HG03575 (cell line): ENCODE data around the gene TBC1D22A.

Experiments
- ATAC-seq: cut with Tn5 transposase; IDR thresholded peaks from one replicate; pipeline ENCODE4 v1.9.1; 2021; ENCODE audit not compliant: unreplicated experiment, insufficient number of reproducible peaks, low FRiP score; ENCODE audit errors: extremely low read depth

The TBC1D22A gene

DNA sequence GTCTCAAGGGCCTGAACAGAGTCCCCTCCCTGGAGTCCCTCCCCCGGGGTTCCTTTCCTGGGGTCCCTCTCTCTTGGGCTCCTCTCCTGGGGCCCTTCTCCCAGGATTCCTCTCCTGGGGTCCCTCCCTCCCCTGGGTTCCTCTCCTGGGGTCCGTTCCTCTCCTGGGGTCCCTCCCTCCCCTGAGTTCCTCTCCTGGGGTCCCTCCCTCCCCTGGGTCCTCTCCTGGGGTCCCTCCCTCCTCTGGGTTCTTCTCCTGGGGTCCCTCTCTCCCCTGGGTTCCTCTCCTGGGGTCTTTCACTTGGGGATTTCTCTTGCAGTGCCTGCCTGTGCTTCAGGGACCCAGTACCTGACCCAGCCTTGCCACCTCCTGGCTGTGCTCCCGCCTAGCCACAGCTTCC, 386.1 kb downstream of the TBC1D22A start:
- ATAC-seq, result no peak

DNA sequence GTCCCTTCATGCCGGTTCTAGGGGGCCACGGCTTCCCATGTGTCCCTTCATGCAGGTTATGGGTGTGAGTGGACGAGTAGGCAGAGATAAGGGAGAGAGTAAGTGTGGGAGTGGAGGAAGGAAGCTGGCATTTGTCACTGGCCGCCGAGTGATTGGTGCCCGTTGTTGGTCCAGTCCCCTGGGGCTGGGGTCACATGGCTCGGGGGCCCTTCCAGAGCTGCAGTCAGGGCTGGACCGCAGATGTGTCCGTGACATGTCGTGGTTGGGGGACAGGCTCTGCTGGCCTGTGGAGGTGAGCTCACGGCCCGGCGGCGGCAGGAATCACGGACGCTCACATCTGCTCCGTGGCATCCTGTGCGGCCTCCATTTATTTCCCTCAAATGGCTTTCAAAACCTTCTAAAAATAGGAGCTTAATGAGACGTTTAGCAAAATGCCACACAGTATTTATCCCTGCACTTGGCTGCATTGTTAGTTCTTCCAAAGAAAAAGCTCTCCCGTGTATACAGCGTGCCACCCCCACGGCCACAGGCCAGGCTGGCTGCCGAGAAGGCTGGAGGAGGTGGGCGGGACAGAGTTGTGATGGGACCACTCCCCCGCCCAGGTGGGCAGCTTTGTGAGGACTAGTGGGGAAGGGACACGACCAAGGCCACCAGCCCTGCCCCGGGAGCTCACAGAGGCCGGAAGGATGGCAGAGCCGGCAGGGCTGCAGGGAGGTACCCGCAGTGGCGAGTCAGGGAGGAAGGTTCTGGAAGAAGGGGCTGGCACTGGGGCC, 386.7 kb downstream of the TBC1D22A start:
- ATAC-seq, result no peak

DNA sequence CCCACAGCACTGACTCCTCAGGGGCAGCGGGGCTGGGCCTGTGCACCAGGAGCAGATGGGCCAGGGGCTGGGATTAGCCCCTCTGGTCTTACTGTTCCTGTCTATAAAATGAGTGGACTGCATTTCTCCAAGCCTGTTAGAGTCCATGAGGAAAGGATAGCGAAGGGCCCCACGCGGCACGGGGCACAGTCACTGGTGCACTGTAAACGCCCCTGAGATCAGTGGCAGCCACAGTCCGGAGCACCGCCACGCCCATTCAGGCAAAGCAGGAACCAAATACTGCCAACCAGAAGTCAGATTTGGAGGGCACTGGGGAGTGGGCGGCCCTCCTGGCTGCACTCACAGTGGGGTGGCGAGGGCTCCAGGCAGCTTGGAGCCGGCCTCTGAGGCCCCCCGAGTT, 387.5 kb downstream of the TBC1D22A start:
- no peak for ATAC-seq

DNA sequence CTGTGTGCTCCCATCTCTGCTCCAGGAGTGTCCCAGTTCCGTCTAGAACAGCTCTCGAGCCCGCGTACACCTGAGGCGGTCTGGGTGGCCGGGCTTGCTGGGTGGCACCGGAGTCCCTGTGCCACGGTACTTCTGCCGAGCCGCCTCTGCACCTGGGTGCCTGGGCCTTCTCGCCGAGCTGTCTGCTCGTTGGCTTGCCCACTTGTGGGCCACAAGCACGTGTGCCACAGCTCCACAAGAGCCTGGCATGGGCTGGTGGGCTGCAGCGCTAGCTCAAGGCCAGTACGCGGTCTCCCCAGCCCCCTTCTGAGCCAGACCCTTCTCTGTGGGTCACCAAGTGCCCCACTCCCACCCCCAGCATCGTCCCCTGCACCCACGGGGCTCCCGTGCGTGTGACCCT, 388.0 kb downstream of the TBC1D22A start:
- ATAC-seq, result no peak

DNA sequence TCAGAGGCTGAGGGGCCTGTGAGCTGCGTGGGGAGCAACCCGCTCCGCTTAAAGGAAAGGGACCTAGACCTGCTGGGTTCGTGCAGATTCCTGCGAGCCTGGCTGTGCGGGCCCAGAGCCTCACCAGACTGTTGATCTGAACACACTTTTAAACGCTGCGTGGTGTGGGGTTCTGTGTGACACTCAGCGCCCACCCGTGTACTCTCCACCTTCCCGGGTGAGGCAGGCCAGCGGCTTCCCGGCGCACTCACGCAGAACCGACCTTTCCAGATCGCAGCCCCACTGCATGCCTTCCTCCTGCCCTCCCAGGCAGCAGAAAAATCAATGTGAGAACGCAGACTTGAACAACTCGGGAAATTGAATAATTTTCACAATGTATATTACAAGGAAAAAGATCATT, 388.6 kb downstream of the TBC1D22A start:
- ATAC-seq, result no peak

DNA sequence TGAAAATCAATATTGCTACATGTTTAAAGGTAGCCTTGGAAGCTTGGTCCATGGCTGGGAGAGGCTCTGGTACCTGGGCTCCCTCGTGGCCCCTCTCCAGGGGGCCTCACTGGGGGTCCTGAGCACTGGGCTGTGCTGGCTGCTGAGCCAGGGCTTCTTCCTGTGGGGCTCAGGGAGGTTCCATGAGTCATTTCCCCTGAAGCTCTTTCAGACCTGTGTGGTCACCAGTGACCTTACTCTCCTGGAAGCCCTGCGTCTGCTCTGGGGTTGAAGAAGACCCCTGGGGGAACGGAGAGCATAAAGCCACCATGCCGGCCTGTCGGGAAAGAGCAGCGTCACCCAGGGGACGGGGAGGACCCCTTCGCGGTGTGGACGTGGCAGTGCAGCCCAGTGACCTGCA, 389.0 kb downstream of the TBC1D22A start:
- ATAC-seq, result no peak

DNA sequence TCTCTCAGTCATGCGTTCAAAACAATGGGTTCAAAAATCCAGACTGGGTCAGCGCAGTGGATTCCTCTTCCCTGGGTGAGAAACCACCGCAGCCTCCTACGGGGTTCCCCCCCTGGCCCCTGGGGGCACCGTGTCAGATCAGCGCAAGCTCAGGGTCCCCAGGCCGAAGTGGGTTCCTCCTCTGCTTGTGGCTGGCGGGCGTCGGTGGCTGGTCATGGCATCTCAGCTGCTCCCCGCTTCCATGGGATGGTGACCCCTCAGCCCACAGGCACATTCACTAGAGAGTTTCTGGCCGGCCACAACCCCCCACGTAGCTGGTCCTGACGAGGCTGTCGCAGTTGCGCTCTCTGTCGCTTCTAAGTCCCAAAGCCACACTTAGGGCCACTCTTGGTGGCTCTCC, 389.8 kb downstream of the TBC1D22A start:
- no peak for ATAC-seq

DNA sequence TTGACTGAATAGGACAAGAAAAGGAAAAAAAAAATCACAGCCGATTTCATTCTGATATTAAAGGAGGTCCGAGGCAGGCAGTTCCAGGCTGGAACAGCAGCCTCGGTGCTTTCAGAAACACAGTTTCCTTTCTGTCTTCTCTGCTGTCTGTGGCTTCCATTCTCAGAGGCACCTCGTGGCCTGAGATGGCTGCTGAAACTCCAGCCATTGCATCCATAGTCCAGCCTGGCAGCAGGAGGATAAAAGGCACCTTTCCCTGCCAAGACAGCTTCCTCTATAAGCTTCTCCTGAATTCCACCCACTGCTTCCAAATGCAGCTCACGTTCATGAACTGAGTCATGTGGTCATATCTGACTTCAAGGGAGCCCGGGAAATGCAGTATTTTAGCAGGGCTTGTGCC, 390.5 kb downstream of the TBC1D22A start:
- no peak for ATAC-seq

DNA sequence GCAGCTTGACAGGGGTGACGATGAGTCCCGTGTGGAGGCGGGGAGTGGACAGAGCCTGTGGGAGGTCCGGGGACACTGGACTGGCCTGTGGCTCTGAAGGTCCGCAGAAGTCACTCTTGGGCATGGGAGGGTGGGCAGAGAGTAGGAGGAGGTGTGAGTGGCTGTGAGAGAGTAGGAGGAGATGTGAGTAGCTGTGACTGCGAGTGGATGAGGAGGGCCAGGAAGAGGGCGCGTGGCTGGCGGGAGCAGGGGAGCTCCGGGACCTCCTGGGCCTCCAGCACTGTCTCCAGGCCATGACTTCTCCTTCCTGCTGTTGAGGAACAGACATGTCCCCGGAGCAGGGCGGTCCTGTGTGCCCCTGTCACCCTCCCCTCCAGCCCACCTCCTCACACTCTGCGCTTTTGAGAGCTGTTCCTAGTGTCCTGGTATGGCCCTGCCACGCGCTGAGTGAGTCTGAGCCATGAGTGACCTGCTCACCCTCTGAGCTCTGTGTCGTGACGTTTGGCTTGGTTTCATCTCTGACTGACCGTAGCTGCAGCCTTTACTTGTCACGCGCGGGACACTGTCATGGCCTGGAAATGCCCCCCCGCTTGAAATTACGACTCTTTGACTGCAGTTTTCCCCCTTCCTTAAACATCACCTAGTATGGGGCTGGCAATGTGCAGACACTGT, 391.5 kb downstream of the TBC1D22A start:
- ATAC-seq, result no peak

DNA sequence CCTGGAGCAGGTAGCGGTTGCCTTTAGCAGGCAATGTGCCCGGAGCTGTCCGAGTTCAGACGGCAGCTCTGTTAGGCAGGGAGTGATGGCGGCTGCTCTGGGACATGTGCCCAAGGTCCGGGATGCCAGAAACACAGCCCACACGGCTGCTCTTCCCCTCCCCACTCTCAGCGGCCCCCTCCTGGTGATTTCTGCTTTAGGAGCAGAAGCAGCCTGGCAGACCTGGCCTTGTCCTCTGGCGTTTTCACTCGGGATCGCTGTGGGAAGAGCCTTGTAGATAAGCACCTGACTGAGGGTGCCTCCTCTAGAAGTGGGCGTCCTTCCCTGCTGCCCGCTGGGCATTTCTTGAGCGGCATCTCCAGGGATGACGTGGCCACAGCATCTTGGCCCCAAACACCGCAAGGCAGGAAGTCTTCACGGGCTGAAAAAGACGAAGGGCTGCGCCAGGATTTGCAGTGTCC, 392.2 kb downstream of the TBC1D22A start:
- ATAC-seq, result no peak

DNA sequence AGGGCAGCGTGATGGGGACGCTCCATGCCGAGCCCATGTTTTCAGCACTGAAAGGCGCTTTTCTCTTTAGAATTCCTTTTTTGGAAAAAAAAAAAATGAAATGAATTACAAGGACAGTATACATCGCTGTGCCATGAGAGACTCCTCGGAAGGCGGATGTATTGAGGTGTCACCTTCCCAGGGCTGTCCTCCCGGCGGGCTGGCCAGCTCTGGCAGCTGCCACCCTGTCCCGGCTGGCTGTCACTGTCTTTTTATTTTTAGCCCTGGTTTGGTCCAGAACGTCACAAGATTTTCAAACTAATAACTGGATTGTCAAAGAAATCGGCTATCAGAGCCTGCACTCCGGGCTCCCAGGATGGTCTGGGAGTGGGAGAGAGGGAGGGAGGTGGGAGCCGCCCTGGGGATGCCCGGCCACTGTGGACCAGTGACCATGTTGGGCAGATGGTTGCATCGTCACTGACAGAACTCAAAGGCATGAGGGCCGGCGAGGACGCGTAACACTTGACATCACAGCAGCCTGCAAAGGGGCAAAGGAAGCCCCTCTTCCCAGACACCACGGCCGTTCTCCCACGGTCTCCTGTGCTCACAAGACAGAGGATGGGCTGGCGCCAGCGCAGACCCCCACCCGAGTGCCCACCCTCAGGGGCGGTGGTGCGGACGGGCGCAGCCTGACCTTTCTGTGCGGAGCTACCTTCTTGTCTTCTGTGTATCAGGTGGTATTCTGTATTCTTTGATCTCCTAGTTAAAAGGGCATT, 392.9 kb downstream of the TBC1D22A start:
- ATAC-seq, result no peak

DNA sequence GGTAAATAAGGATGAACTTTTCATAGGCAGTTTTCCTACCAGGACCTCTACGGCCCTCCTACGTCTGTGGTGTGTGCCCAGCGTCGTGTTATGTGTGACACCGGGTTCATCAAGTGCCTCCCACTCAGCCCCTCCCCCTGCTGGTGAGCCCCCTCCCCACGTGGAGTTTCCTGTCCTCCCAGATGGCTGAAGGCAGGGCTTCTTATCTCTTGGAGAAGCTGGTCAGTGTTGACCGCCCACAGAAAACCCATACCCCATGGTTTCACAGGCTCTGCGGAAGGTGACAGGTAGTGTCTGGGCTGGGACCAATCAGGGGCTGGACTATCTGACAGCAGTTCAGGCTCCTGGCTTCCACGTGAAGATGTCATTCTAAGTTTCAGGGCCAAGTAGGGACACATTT, 393.5 kb downstream of the TBC1D22A start:
- no peak for ATAC-seq

DNA sequence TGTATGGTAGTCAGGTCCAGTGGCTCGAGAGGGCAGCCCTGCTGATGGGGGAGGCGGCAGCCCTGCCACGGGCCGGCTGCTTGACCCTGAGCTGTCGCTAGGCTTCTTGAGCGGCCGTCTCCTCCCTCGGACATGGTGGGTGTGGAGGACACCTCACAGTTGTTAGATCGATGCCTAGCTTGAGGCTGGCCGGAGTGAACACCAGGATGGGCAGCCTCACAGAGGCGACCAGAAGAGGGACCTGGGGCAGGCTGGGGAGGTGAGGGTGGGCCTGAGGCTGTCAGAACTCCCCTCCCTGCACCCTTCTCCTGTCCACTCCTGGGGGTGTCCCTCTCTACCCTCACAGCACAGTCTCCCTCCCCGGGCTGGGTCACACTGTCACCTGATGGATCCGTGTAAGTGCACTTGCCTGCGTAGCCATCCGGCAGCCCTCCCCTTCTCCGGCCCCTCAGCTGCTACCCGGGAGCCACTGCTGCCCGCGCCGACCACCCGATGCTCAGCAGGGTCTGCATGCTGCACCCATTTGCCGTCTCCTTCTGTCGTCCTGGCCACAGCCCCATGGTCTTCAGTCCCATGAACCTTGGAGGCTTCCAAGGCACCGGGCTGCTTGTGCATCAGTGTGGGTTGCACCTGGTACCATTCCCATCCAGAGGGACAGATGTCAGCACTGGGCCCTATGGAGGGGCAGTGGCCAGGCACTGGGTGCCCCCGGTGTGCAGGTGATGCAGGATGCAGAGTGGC, 394.1 kb downstream of the TBC1D22A start:
- ATAC-seq, result no peak

DNA sequence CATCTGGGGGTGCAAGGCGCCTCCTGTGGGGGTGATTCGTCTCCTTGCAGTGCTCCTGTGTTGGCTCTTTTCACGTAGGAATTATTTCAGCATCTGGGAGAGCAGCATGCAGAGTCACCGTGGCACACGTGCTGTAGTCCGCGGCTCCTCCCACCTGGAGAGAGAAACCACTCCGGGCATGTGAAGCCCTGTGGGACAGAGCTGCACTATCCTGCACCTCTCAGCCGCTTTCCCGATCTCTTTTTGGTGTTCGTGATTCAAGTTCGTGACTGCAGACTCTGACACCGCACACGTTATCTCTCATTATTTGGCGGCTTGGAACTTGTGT, 394.6 kb downstream of the TBC1D22A start:
- ATAC-seq, result no peak

DNA sequence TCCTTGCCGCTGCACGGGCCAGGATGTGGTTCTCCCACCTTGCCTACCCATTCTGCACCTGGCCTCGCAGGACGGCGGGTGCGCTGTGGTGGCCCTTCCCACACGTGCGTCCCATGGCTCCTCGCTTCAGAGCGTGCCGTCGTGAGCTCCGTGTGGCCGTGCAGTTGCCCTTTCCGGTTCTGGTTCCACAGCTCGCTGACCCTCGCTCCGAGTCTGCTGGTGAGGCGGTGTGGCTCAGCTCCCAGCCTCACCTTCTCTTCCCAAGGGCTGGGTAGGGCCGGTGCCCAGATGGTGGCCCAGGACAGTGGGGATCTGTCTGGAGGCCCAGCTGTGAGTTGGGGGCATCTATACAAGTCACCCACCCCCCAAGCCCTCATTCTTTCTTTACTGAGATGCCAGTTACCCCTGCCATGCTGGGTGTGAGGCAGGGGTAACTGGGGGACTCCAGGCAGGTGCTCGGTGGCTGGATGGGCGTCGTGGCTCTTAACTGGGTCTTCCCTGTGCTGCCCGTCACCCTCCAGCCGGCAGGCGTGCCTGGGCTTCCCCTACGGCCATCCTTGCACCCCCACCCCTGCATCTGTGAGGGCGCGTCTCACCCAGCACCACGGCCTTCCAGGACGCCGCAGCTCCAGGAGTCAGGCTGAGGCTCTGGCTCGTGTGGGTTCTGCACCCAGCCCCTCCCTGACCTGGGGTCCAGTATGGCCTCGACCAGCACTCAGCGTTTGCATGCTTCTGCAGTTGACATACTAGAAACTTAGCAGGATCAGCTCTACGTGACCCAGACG, 395.2 kb downstream of the TBC1D22A start:
- no peak for ATAC-seq

DNA sequence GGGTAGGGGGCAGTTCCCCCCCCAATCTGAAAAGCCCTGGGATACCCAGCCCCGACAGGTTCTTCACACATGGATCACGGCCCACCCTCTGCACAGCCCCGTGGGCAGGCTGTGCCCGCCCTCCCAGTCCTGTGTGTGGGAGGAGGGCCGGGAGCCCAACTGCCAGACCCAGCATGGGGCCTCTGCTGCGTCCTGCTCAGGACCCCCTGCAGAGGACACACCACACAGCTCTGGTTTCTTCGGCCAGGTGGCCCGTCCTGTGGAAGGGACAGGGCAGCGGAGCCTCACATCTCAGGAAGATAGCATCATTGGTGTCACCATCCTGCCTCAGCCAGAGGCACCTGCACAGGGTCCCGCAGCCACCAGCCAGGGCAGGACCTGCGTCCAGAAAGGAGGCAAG, 396.0 kb downstream of the TBC1D22A start:
- no peak for ATAC-seq

DNA sequence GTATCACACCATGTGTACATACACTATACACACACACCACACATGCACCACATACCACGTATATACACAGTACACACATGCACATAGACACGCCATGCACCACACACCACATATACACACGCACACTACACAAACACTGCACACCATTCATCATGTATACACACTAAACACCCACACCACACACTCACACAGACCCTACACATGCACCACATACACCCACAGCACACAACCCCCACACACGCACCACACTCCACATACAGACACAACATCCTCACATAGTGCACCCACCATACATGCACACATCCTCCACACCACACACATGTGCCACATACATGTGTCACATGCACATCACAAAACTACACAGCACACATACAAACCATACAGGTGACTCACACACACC, 397.1 kb downstream of the TBC1D22A start:
- ATAC-seq, result no peak

DNA sequence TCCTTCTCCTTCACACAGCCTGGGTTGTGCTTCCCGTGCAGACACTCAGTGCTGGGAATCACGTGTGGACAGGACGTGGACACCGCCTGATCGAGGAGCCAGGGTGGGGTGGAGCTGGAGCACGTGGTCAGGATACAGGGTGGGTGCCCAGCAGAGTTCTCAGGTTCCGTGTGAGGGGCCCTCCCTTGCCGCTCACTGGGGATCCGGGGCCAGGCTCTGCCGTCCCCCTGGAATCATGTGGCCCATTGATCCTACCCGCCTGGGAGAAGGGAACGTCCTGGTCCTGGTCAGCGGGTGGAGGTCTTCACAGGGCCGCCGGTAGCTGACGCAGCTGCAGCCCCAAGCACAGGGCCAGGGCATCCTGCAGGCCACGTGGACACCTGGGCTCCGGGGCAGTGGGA, 397.7 kb downstream of the TBC1D22A start:
- ATAC-seq, result no peak
